GM18517 (cell line): ENCODE measurements around the gene MFN2.
"Not testable (repeated sequence)": the region's sequence is repeated elsewhere in the genome, so short reads cannot be mapped to it uniquely, and the experiment has no call there.

ENCODE experiments used
- ATAC-seq: cut with Tn5 transposase; IDR thresholded peaks from one replicate; pipeline ENCODE4 v1.9.1; 2021; ENCODE audit warnings: mild to moderate bottlenecking, moderate library complexity; ENCODE audit not compliant: unreplicated experiment

MFN2 gene

GRCh38 chr1:11979851-11980675, at the start of gene MFN2:
TSS of gene MFN2 (plus strand) at chr1:11980444. CDS start at chr1:11989169, 8,725 bp downstream.
- ATAC-seq: peak; percentile 88

GRCh38 chr1:11930571-11931445, 49.4 kb upstream of the MFN2 start:
- no peak for ATAC-seq

GRCh38 chr1:11931845-11932244, 48.4 kb upstream of the MFN2 start:
- no peak for ATAC-seq

- ATAC-seq: peak; percentile 79
Observed at GRCh38 chr1:11934302-11935056, 45.8 kb upstream of the MFN2 start, which contains the start of gene PLOD1. TSS of gene PLOD1 (plus strand) at chr1:11934717. CDS start at chr1:11934780, 63 bp downstream.

- ATAC-seq: no peak
Observed at GRCh38 chr1:11935057-11935412, 45.2 kb upstream of the MFN2 start.

- not testable (repeated sequence) for ATAC-seq
Observed at GRCh38 chr1:11935733-11936132, 44.5 kb upstream of the MFN2 start.

- no peak for ATAC-seq
Observed at GRCh38 chr1:11938722-11939526, 41.3 kb upstream of the MFN2 start.

GRCh38 chr1:11939794-11940193, 40.5 kb upstream of the MFN2 start:
- ATAC-seq: not testable (repeated sequence)

GRCh38 chr1:11940260-11940921, 39.9 kb upstream of the MFN2 start:
- no peak for ATAC-seq

- ATAC-seq: no peak
Observed at GRCh38 chr1:11942280-11942679, 38.0 kb upstream of the MFN2 start.

GRCh38 chr1:11943619-11944018, 36.6 kb upstream of the MFN2 start:
- ATAC-seq: no peak

- ATAC-seq: no peak
Observed at GRCh38 chr1:11944358-11944931, 35.8 kb upstream of the MFN2 start.

- ATAC-seq: no peak
Observed at GRCh38 chr1:11946647-11947046, 33.6 kb upstream of the MFN2 start.

- ATAC-seq: no peak
Observed at GRCh38 chr1:11948822-11949458, 31.3 kb upstream of the MFN2 start.

GRCh38 chr1:11951901-11952300, 28.3 kb upstream of the MFN2 start:
- ATAC-seq: no peak

- no peak for ATAC-seq
Observed at GRCh38 chr1:11952455-11953109, 27.7 kb upstream of the MFN2 start.

- no peak for ATAC-seq
Observed at GRCh38 chr1:11955221-11955620, 25.0 kb upstream of the MFN2 start.

GRCh38 chr1:11957398-11957797, 22.8 kb upstream of the MFN2 start:
- no peak for ATAC-seq
